Measurements from ENCODE around the gene VWA2. TPM values are rescaled to one million over a fixed set of nuclear protein-coding genes. Genes with fewer than 3 reads are reported as not detected.

The VWA2 gene
- total RNA-seq, 1 experiment from 2014 or later, result 1.6 TPM

DNA sequence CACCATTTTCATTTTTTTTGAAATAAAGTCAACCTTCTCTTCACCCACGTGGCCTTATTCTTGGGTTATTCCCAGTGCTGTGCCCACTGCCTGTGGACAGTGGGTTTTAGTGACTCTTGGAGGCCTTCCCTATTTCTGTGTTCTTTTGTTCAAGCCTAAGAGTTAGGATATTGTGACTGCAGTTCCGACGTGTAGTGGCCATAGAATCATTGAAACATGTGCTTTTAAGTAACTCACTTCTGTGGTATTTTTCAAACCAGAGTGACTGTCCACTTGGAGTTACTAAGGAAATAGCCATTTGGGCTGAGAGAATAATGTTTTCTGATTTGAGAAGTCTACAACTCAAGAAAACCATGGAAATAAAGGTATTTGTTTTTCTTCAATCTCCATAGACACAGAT lies 36.2 kb upstream of the VWA2 start:
- H3K9me3 ChIP-seq (ENCODE audit: control insufficient read depth, low read depth, low read length), result no peaks in the 10 kb centered on the region
- H3K27me3 ChIP-seq (ENCODE audit: insufficient read depth, low read length), result no peaks in the 10 kb centered on the region
- H3K27ac ChIP-seq (ENCODE audit: insufficient read length, low read depth, low read length), result no peak overlapping the region
- no peak overlapping the region for H3K4me2 ChIP-seq (ENCODE audit: insufficient read depth, insufficient read length, low read length)
- H3K27ac Mint-ChIP-seq, result no peak overlapping the region
- no peaks in the 10 kb centered on the region for H3K79me2 ChIP-seq (ENCODE audit: insufficient read depth, low read length)
- H3K9me3 Mint-ChIP-seq, result no peaks in the 10 kb centered on the region
- H3K27me3 Mint-ChIP-seq (ENCODE audit: low read depth), result no peaks in the 10 kb centered on the region
- no peak overlapping the region for H2AFZ ChIP-seq (ENCODE audit: low read length)
- no peak overlapping the region for H3T11ph ChIP-seq (ENCODE audit: low read length)
- H3K9ac ChIP-seq (ENCODE audit: extremely low read depth, insufficient read length, low read length), result no peak overlapping the region
- TF ChIP-seq, protein P1, sequence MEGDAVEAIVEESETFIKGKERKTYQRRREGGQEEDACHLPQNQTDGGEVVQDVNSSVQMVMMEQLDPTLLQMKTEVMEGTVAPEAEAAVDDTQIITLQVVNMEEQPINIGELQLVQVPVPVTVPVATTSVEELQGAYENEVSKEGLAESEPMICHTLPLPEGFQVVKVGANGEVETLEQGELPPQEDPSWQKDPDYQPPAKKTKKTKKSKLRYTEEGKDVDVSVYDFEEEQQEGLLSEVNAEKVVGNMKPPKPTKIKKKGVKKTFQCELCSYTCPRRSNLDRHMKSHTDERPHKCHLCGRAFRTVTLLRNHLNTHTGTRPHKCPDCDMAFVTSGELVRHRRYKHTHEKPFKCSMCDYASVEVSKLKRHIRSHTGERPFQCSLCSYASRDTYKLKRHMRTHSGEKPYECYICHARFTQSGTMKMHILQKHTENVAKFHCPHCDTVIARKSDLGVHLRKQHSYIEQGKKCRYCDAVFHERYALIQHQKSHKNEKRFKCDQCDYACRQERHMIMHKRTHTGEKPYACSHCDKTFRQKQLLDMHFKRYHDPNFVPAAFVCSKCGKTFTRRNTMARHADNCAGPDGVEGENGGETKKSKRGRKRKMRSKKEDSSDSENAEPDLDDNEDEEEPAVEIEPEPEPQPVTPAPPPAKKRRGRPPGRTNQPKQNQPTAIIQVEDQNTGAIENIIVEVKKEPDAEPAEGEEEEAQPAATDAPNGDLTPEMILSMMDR (conservative IDR thresholded peaks at IDR 0.05), result no peak
- no peak overlapping the region for H3K14ac ChIP-seq (ENCODE audit: insufficient read depth, low read length)
- H2AK5ac ChIP-seq (ENCODE audit: insufficient read length, low read length), result no peak overlapping the region
- H3K4me1 ChIP-seq (ENCODE audit: insufficient read depth, low read length), result no peaks in the 10 kb centered on the region
- no peak overlapping the region for H2BK12ac ChIP-seq (ENCODE audit: insufficient read length, low read depth, low read length)
- H4K91ac ChIP-seq (ENCODE audit: insufficient read length, low read depth, low read length), result no peak overlapping the region
- H3K23ac ChIP-seq (ENCODE audit: insufficient read length, low read depth, low read length), result no peak overlapping the region
- no peak overlapping the region for H2BK15ac ChIP-seq (ENCODE audit: low read depth, low read length)
- no CpG with 5 or more reads among the region's 3 CpGs for WGBS (ENCODE audit: extremely low coverage, insufficient read length, low lambda C conversion rate)
- no peak overlapping the region for H4K8ac ChIP-seq (replicated peaks; ENCODE audit: insufficient read length, low read depth, low read length)
- H2BK20ac ChIP-seq (ENCODE audit: low read depth, low read length, poor library complexity, severe bottlenecking), result no peak overlapping the region
- H3K23me2 ChIP-seq (ENCODE audit: insufficient read length, low read depth, low read length, poor library complexity, severe bottlenecking), result no peaks in the 10 kb centered on the region
- DNase-seq, result no peak
- H3K18ac ChIP-seq (ENCODE audit: insufficient read length, low read depth, low read length), result no peak overlapping the region
- no peaks in the 10 kb centered on the region for H3K36me3 Mint-ChIP-seq (ENCODE audit: insufficient read depth in 1 of 3, low read depth in 3 of 3)
- H3K79me1 ChIP-seq (ENCODE audit: insufficient read depth, low read depth, low read length, poor library complexity, severe bottlenecking), result no peaks in the 10 kb centered on the region
- no peaks in the 10 kb centered on the region for H4K20me1 ChIP-seq (ENCODE audit: control insufficient read depth, insufficient read depth, insufficient read length)
- H3K4me3 Mint-ChIP-seq, result no peak overlapping the region
- no peaks in the 10 kb centered on the region for H3K4me1 Mint-ChIP-seq
- no peak overlapping the region for H2BK5ac ChIP-seq (ENCODE audit: insufficient read length, low read length)
- H4K5ac ChIP-seq (ENCODE audit: insufficient read length, low read depth, low read length), result no peak overlapping the region
- H3K4ac ChIP-seq (ENCODE audit: low read depth, low read length), result no peak overlapping the region
- no peak overlapping the region for H3K56ac ChIP-seq (ENCODE audit: insufficient read length, low read depth, low read length)
- no peak overlapping the region for H2BK120ac ChIP-seq (ENCODE audit: low read depth, low read length, poor library complexity, severe bottlenecking)
